ENCODE measurements around the gene ZNF836. TPM values are rescaled to one million over a fixed set of nuclear protein-coding genes. Genes with fewer than 3 reads are reported as not detected.

Gene ZNF836
- total and polyA plus RNA-seq, 2 of the 13 experiments (the other 11 are each of a cell fraction or from before 2014, with no cell fraction given): 1.6 to 5.3 TPM

GRCh38 chr19:52142001-52142595 is 29.3 kb downstream of the ZNF836 start (continued):
- TF ChIP-seq FOXK2 (IDR thresholded peaks at IDR 0.05) (no peak), MATR3 (CRISPR knock-in tag; IDR thresholded peaks at IDR 0.05) (no peak), STAT6 (CRISPR knock-in tag; IDR thresholded peaks at IDR 0.05; ENCODE audit: borderline replicate concordance) (no peak)

- POLR2A ChIA-PET: interaction anchor here (3.9 kb wide), 1 partner anchor 48 kb away, joined by 23 read pairs; the partner anchor contains the start of gene PPP2R1A
- BruUV-seq (replicated peaks): no TSS peak
- DNase-seq (ENCODE audit: low spot score) (no peak), FAIRE-seq (no peak), ATAC-seq (no peak)
- H3K9ac ChIP-seq (ENCODE audit: insufficient read depth, low read depth, low read length): no peak overlapping the region
- H3K4me1 ChIP-seq (ENCODE audit: insufficient read depth, low read length): peaks cover 25% of the 10 kb centered on the region
- in situ Hi-C loops (cut with HindIII; ENCODE audit: extremely low pct_ligation_motif_present, low pct_unique_long_range_greater_than_20kb) (no loop called here), intact Hi-C loops (cut with micrococcal nuclease; ENCODE audit: unreplicated experiment) (no loop called here)
- H3K4me2 ChIP-seq (ENCODE audit: low read depth, low read length): no peak overlapping the region
- CTCF ChIA-PET (ENCODE audit: low intra/inter-chr PET ratio, low total read pairs): no interaction called here
- 91% methylated on average over 2 of the region's 2 CpGs for WGBS (ENCODE audit: low lambda C conversion rate)
- H3K36me3 ChIP-seq (replicated peaks in 1 of 2; ENCODE audit: control insufficient read depth in 1 of 2, insufficient read depth in 2 of 2, low read length in 2 of 2): no peaks in the 10 kb centered on the region; a peak in 1 of 5 replicates
- peaks cover 36% of the 10 kb centered on the region for H3K9me3 ChIP-seq (ENCODE audit: low read length)
- H3K4me3 ChIP-seq (replicated peaks in 1 of 3; ENCODE audit: insufficient read depth in 1 of 3, low read depth in 2 of 3, low read length in 3 of 3): no peak overlapping the region
- no peaks in the 10 kb centered on the region; a peak in 2 of 5 replicates for H3K27me3 ChIP-seq (ENCODE audit: control insufficient read depth in 1 of 2, insufficient read depth in 2 of 2, low read length in 2 of 2)
- no peak overlapping the region for H2AFZ ChIP-seq (ENCODE audit: low read length)
- H4K20me1 ChIP-seq (ENCODE audit: insufficient read depth, low read length): no peaks in the 10 kb centered on the region
- H3K79me2 ChIP-seq (ENCODE audit: insufficient read depth, low read length): peaks cover 18% of the 10 kb centered on the region
- no peak overlapping the region for H3K27ac ChIP-seq (ENCODE audit: extremely low read length, insufficient read depth, low read length)
- TF ChIP-seq ZNF850 (CRISPR knock-in tag; conservative IDR thresholded peaks at IDR 0.05) (no peak), ZGPAT (CRISPR knock-in tag; IDR thresholded peaks at IDR 0.05) (no peak), ZNF225 (CRISPR knock-in tag; IDR thresholded peaks at IDR 0.05) (no peak), ZFYVE20 (CRISPR knock-in tag; IDR thresholded peaks at IDR 0.05; ENCODE audit: borderline replicate concordance, low read depth) (no peak), SRSF1 (optimal IDR thresholded peaks at IDR 0.05; ENCODE audit: low read depth, low read length) (no peak), ZNF441 (CRISPR knock-in tag; IDR thresholded peaks at IDR 0.05; ENCODE audit: borderline replicate concordance) (no peak), TERF1 (CRISPR knock-in tag; IDR thresholded peaks at IDR 0.05) (no peak), U2AF1 (optimal IDR thresholded peaks at IDR 0.05; ENCODE audit: low read depth, low read length) (no peak), ZFP36L1 (CRISPR knock-in tag; IDR thresholded peaks at IDR 0.05) (no peak), GLMP (CRISPR knock-in tag; IDR thresholded peaks at IDR 0.05; ENCODE audit: borderline replicate concordance) (no peak)
Observed at GRCh38 chr19:52141203-52141602, 30.2 kb downstream of the ZNF836 start.

Data from HepG2 (cell line).